HG03521 (cell line): ENCODE data around the gene TRPC4AP.
A peak's percentile ranks its signal among the peaks of the same experiment; 100 is the strongest.

Source experiments
- ATAC-seq: cut with Tn5 transposase; IDR thresholded peaks from one replicate; pipeline ENCODE4 v1.9.1; 2021; ENCODE audit warnings: mild to moderate bottlenecking, moderate library complexity; ENCODE audit not compliant: unreplicated experiment

TRPC4AP gene

DNA sequence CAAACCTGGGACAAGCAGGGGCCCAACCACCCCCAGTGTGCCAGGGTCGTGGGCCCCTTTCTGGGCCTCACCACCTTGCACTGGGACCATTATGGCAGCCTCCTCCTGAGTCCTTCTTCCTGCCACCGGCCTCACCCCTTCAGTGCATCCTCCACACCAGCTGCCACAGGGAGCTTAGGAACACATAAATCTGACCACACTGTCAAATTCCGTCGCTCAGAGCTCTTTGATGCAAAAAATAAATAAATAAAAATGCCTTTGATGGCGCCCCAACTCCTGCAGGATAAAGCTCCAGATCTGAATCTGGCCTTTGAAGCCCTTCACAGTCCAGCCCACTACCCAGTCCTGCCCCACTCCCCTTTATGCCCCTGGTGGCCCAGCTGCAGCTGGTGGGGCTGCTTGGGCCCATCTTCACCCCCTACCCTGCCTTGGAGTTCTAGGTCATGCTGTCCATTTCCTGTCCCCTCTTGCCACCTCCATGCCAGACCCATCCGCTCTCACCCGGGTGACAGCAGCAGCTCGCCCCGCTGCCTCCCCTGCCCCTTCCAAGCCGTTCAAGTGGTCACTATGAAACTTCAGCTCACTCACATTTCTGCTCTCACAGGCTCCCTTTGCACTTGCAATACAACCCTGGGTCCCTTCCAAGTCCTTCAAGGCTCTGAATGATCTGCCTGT lies 120.9 kb downstream of the TRPC4AP start:
- ATAC-seq: no peak

- no peak for ATAC-seq
Measured at GRCh38 chr20:34970846-34971560, 121.6 kb downstream of the TRPC4AP start.

DNA sequence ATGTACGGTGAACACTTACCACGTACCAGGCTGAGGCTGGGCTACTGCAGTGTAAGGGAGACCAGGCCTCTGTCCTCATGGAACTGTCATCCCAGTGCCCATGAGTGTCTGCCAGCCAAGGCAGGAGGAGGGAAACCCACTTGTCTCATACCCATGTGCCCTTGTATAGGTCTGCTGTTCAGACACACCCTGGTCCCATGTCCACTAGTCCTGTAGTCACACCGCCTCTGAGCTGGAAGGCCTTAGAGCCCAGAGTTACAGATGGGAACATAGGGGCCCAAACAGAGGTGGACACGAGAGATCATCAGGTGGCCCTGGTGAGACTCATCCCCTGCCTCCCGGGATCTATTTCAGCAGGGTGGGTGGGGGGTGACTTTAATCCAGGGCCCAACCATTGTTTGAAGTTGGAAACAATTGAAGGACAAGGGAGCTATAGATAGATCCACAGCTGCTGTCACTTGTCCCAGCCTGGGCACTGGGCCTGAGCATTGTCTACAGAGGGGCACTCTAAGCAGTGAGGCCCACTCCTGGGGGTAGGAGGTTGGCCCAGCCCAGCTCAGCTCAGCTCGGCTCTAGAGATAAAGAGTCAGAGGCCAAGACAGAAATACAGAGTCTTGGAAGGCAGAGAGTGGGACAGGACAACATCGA lies 122.3 kb downstream of the TRPC4AP start:
- ATAC-seq: no peak

GRCh38 chr20:34968042-34968775 lies 124.4 kb downstream of the TRPC4AP start:
- no peak for ATAC-seq

- ATAC-seq: no peak
Measured at GRCh38 chr20:34967421-34967820, 125.2 kb downstream of the TRPC4AP start.

GRCh38 chr20:34965051-34965450 lies 127.6 kb downstream of the TRPC4AP start:
- no peak for ATAC-seq

GRCh38 chr20:34964486-34964885 lies 128.1 kb downstream of the TRPC4AP start:
- no peak for ATAC-seq

- ATAC-seq: no peak
Measured at GRCh38 chr20:34956751-34957472, 135.7 kb downstream of the TRPC4AP start.

DNA sequence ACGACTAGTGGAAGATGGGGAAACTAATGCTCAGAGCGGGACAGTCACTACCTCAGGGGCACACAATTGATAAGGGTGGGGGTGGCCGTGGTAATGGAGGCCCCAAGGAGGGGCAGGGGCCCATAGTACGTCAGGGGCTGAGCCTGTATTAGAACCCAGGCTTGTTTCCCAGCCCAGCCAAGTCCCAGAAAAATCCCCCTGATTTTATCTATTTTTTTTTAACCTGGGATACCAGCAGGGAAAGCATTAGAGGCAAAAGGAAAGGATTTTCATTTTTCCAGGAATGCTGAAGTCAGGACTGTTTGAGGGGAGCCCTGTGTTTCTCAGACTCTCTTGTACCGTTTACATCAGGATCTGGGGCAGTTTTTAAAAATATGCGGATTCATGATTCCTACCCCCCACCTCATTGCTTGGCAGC lies 136.6 kb downstream of the TRPC4AP start:
- no peak for ATAC-seq

DNA sequence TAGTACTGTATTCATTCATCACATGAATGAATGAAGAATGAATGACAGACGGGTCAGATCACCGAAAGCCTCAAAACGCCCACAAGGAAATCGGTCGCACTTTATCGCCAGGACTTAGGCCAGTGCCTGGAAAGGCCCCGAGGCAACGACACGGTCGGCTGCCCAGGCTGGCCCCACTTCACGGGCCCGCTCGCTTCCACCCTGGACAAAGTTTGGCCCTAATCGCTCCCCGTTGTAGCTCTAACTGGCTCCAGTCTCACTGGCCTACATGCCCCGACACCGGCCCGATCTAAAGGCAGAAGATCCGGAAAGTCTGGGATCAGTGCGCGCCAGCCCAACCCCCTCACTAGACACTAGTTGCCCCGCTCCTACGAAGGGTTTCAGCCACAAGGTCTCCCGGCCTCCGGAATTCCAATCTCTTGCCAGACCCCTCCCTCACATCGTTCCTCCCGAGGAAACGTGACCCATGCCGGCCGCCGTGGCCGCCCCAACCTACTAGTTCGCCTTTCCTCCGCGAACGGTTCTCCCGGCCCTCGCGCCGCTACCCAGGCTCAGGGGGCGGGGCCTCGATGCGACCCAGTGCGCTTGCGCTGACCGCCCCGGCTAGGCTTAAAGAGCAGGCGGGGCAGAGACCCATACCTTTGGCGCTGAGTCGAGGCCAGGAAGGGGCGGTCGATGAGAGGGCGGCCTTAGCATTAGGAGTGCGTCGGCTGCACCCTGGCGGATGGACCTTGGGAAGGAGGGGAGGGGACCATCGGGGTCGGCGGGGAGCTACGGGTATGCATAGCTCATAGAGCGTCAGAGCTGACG lies 137.2 kb downstream of the TRPC4AP start, which contains the start of the genes GSS and MYH7B:
Gene GSS, minus strand, starts transcription at position 576 of the 810 bp plus-strand sequence. CDS start 3,954 bp downstream, outside the sequence.
Gene MYH7B, plus strand, starts transcription at position 638 of the 810 bp plus-strand sequence. CDS start 22,138 bp downstream, outside the sequence.
- peak; percentile 77 for ATAC-seq

DNA sequence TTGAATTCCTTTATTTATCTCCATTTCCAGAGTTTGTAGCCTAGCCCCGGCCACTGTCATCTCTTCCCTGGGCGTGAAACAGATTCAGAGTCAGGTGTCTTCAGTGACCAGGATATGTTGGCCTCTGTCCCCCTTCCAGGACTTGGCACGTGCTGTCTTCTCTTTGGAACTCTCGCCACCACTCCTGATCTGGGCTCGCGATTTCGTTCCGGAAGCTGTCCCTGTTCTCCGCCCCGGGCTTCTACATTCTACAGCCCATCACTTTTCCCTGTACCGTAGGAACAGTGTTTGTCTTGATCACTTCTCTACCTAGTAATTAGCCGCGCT lies 137.7 kb downstream of the TRPC4AP start:
- no peak for ATAC-seq

- no peak for ATAC-seq
Measured at GRCh38 chr20:34953960-34954359, 138.6 kb downstream of the TRPC4AP start.

GRCh38 chr20:34952671-34953070 lies 139.9 kb downstream of the TRPC4AP start:
- no peak for ATAC-seq
